ENCODE results near the gene UBLCP1. TPM values are rescaled to one million over a fixed set of nuclear protein-coding genes. Genes with fewer than 3 reads are reported as not detected.
A peak's percentile ranks its signal among the peaks of the same experiment; 100 is the strongest.

UBLCP1 gene
- total and polyA plus RNA-seq, 5 donors = 14.9 to 19.9 (median 16.5) TPM

DNA sequence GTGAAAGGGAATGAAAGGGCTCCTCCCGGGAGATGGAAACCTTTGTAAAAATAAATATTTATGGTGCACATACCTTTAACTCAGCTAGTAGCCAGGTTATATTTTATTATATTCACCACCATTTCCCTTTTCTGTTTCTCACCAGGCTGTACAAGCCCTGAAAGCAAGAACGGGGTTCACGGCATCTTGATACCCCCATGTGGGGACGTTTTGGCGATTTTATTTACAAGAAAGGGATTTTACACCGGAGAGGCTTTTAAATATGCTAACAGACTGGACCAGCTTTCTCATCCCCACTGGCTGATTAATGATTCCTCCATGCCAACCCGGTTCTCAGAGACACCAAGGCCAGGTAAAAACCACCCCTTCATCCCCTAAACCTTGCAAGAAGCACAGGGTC, 48.0 kb downstream of the UBLCP1 start:
- Histone ChIP-seq H3K27ac (ENCODE audit: low read length) (no peak overlapping the region), H3K4me3 (ENCODE audit: low read length) (no peak overlapping the region), H3K9me3 (ENCODE audit: control insufficient read depth, low read length) (no peaks in the 10 kb centered on the region), H3K4me1 (ENCODE audit: control insufficient read depth, insufficient read depth, low read length) (no peaks in the 10 kb centered on the region), H3K27me3 (ENCODE audit: control insufficient read depth, insufficient read depth) (no peaks in the 10 kb centered on the region)
- WGBS = 65% methylated on average over 7 of the region's 7 CpGs
- intact Hi-C loops (cut with DNase I) = no loop called here
- no peak for DNase-seq
- no peak for ATAC-seq

DNA sequence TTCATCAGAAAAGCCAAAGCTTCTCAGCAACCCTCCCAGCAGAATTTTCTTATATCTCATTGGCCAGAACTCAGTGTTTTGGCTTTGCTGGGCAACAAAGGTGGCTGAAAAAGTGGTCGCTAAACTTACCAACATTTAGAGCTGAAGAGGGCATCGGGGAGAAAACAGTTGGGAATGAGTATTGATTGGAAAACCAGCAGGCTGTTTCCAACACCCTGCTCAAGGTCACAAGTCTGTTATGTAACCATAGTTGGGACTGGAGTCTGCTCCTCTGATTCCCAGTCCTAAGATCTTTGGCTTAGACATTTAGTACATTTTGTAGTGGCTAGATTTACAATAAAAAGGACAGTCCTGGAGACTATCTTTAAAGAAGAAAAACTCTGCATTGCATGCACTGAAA, 50.1 kb downstream of the UBLCP1 start:
- intact Hi-C loops (cut with DNase I) = no loop called here
- H3K9me3 ChIP-seq (ENCODE audit: control insufficient read depth, low read length) = no peaks in the 10 kb centered on the region
- WGBS = 88% methylated on average over 2 of the region's 2 CpGs
- ATAC-seq (no peak), DNase-seq (no peak)
- no peaks in the 10 kb centered on the region for H3K27me3 ChIP-seq (ENCODE audit: control insufficient read depth, insufficient read depth)
- no peak overlapping the region for H3K27ac ChIP-seq (ENCODE audit: low read length)
- H3K4me3 ChIP-seq (ENCODE audit: low read length) = no peak overlapping the region
- H3K4me1 ChIP-seq (ENCODE audit: control insufficient read depth, insufficient read depth, low read length) = no peaks in the 10 kb centered on the region

DNA sequence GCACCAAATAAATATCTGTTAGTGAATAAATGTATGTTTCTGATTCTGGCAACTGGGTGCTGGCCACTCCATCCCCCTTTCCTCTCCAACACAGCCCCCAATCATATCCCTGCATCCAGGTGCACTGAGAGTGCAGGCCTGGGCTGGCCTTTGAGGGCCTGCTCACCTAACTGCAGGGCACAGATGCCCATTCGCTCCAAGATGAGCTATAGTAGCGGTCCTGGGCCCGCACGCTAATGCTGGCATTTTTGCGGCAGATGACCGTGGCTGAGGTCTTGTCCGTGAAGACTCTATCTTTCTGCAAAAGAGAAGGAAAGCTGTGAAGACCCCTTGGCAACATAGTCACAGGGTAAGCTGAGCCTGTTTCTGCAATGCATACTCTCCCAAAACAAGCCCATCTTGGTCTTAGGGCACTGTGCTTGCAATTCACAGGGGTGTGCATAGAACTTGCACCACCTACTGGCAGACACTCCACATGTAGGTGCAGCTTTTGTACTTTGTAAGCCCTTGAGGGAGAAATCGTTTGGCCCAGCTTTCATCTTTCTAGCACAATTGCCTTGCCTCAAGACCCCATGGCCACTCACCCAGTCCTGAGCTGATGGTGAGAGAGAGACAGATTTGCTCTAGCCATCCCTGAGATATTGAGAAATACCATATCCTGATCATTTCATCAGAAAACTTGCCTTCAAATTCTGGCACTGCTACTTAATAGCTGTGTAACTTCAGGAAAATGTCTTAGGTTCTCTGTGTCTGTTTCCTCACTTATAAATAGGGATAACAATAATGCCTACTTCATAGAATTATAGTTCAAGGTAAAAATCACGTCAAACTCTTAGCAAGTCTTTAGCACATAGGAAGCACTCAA, 53.7 kb downstream of the UBLCP1 start:
- Histone ChIP-seq H3K27ac (ENCODE audit: low read length) (no peak overlapping the region), H3K9me3 (ENCODE audit: control insufficient read depth, low read length) (no peaks in the 10 kb centered on the region), H3K4me3 (ENCODE audit: low read length) (no peak overlapping the region), H3K4me1 (ENCODE audit: control insufficient read depth, insufficient read depth, low read length) (no peaks in the 10 kb centered on the region), H3K27me3 (ENCODE audit: control insufficient read depth, insufficient read depth) (no peaks in the 10 kb centered on the region)
- WGBS = 76% methylated on average over 9 of the region's 9 CpGs
- ATAC-seq (peak; percentile 24 to 35), DNase-seq (no peak)
- intact Hi-C loops (cut with DNase I) = loop anchor here in 1 of 4 donors (5.0 kb wide), 1 partner anchor 159 kb away; no protein-coding TSS in a partner anchor

DNA sequence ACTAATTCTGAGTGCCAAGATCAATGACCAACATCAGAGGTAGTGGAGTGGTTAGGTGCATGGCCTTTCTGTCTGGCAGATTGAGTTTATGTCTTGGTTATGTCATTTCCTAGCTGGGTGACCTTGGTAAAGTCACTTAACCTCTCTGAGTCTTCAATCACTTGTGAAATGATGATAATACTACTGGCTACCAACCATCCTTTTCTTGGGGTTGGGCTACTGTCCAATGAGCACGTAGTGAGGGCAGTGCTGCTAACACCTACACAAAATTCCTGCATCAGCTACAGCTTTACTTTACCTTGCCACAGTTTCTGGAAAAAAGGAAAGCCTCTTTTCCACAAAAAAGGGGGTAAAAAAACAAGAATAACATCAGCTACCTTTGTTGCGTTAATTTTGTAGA, 54.8 kb downstream of the UBLCP1 start:
- intact Hi-C loops (cut with DNase I) = loop anchor here in 1 of 4 donors (5.0 kb wide), 1 partner anchor 161 kb away; no protein-coding TSS in a partner anchor
- no peaks in the 10 kb centered on the region for H3K9me3 ChIP-seq (ENCODE audit: control insufficient read depth, low read length)
- DNase-seq (no peak), ATAC-seq (no peak)
- H3K4me1 ChIP-seq (ENCODE audit: control insufficient read depth, insufficient read depth, low read length) = no peaks in the 10 kb centered on the region
- H3K27me3 ChIP-seq (ENCODE audit: control insufficient read depth, insufficient read depth) = no peaks in the 10 kb centered on the region
- 55% methylated on average over 2 of the region's 2 CpGs for WGBS
- no peak overlapping the region for H3K27ac ChIP-seq (ENCODE audit: low read length)
- H3K4me3 ChIP-seq (ENCODE audit: low read length) = no peak overlapping the region

DNA sequence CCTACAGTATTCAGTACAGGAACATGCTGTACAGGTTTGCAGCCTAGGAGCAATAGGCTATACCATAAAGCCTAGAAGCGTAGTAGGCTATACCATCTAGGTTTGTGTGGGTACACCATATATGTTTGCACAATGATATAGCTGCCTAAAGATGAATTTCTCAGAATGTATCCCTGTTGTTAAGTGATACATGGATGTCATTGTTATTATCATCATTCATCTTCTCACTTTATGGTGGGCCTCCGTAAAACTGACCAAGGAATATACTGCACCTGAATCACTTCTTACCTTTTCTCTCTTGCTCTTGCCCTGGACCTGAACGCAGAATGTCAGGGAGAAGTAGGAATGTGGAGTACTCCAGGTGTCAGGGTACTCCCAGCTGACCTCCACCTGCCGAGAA, 55.4 kb downstream of the UBLCP1 start:
- 89% methylated on average over 4 of the region's 4 CpGs for WGBS
- intact Hi-C loops (cut with DNase I) = loop anchor here in 1 of 4 donors (5.0 kb wide), 1 partner anchor 161 kb away; no protein-coding TSS in a partner anchor
- ATAC-seq = no peak

DNA sequence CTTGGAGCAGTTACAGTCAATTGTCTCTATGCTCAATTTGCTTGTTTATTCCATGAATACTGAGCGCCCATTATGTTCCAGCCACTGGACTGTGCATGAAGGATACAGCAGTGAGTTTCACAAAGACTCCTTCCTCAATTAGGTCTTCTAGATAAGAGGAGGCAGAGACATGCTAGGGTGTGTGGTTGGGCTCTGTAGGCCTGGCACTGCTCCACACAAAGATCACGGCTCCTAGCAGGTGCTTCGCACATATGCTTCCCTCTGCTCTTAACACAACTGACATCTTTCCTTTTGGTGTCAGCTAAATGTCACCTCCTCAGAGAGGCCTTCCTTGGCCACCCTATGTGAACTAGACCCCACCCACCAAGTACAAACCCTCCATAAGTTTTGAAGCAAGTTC, 56.3 kb downstream of the UBLCP1 start:
- 62% methylated on average over 3 of the region's 3 CpGs for WGBS
- DNase-seq (no peak), ATAC-seq (no peak)
- intact Hi-C loops (cut with DNase I) = loop anchor here in 1 of 4 donors (5.0 kb wide), 1 partner anchor 162 kb away; no protein-coding TSS in a partner anchor
- Histone ChIP-seq H3K4me3 (ENCODE audit: low read length) (no peak overlapping the region), H3K4me1 (ENCODE audit: control insufficient read depth, insufficient read depth, low read length) (no peaks in the 10 kb centered on the region), H3K27ac (ENCODE audit: low read length) (no peak overlapping the region), H3K9me3 (ENCODE audit: control insufficient read depth, low read length) (no peaks in the 10 kb centered on the region), H3K27me3 (ENCODE audit: control insufficient read depth, insufficient read depth) (no peaks in the 10 kb centered on the region)

More for the DNA sequence above, 55.4 kb downstream of the UBLCP1 start:
- Histone ChIP-seq H3K27me3 (ENCODE audit: control insufficient read depth, insufficient read depth) (no peaks in the 10 kb centered on the region), H3K4me3 (ENCODE audit: low read length) (no peak overlapping the region), H3K4me1 (ENCODE audit: control insufficient read depth, insufficient read depth, low read length) (no peaks in the 10 kb centered on the region), H3K9me3 (ENCODE audit: control insufficient read depth, low read length) (no peaks in the 10 kb centered on the region), H3K27ac (ENCODE audit: low read length) (no peak overlapping the region)
- no peak for DNase-seq

DNA sequence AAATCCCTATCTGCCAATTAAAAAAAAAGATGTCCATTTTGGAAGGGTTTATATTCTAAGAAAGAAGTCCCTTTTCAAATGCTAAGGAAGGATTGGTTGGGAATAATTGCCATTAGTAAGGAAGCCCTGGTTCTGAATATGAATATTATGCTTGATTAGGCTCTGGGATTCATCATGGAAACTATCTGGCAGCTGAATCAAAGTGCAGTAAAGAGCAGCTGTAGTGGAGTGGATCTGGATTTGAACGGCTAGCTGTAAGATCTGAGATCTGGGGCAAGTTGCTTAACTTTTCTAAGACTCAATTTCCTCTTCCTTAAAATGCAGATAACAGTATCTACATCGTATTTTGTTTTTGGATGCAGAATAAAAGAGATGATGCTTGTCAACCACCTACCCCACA, 56.7 kb downstream of the UBLCP1 start:
- no peak overlapping the region for H3K4me3 ChIP-seq (ENCODE audit: low read length)
- no peaks in the 10 kb centered on the region for H3K4me1 ChIP-seq (ENCODE audit: control insufficient read depth, insufficient read depth, low read length)
- intact Hi-C loops (cut with DNase I) = loop anchor here in 1 of 4 donors (5.0 kb wide), 1 partner anchor 163 kb away; no protein-coding TSS in a partner anchor
- no peaks in the 10 kb centered on the region for H3K9me3 ChIP-seq (ENCODE audit: control insufficient read depth, low read length)
- DNase-seq (no peak), ATAC-seq (no peak)
- H3K27me3 ChIP-seq (ENCODE audit: control insufficient read depth, insufficient read depth) = no peaks in the 10 kb centered on the region
- no peak overlapping the region for H3K27ac ChIP-seq (ENCODE audit: low read length)
- 33% methylated on average over 2 of the region's 2 CpGs for WGBS

DNA sequence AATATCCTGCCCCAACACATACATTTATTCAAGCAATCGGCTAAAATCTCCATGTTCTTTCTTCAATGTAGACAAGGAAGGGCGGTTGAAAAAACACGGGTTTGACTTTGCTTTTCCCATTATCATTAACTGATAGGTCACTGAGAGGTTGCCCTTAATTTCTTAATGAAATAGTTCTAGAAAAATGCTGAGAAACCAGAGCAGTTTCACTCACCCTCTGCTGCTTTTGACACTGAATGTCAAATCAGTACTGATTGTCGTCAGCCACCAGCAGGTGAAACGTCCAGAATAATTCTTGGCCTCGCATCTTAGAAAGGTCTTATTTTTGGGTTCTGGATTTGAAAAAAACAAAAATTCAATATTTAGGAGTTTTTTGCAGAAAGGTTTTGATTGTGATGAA, 59.1 kb downstream of the UBLCP1 start:
- WGBS = 85% methylated on average over 6 of the region's 6 CpGs
- intact Hi-C loops (cut with DNase I) = no loop called here
- H3K4me3 ChIP-seq (ENCODE audit: low read length) = no peak overlapping the region
- DNase-seq (no peak), ATAC-seq (no peak)
- no peaks in the 10 kb centered on the region for H3K9me3 ChIP-seq (ENCODE audit: control insufficient read depth, low read length)
- H3K4me1 ChIP-seq (ENCODE audit: control insufficient read depth, insufficient read depth, low read length) = no peaks in the 10 kb centered on the region
- no peak overlapping the region for H3K27ac ChIP-seq (ENCODE audit: low read length)
- peaks cover 2% of the 10 kb centered on the region for H3K27me3 ChIP-seq (ENCODE audit: control insufficient read depth, insufficient read depth)

DNA sequence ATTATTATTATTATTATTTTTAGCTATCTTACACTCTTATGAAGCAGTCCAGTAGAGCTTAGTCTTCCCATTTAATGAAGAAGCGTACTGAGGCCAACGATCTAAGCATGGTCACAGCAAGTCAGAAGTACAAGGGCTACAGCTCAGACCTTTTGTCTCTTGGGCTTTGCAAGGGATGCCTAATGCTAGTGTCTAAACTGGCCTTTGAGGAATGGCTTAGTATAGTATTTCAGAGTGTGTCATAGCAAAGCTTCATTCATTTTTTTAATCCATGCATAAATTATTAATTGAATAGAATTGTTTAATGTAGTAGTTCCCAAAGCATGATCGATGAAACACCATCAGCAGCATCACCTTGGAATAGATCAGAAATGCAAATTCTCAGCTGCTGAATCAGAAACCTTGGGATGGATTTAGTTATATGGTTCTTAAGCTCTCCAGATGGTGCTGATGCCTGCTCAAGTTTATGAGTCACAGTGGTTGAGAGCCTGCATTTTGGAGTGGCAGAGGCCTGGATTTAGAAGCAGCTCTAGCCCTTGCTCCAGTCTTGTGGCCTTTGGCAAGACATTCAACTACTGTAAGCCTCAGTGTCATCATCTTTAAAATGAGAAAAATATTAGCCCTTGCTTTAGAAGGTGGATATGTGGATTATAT, 61.1 kb downstream of the UBLCP1 start:
- intact Hi-C loops (cut with DNase I) = no loop called here
- WGBS = 92% methylated on average over 3 of the region's 3 CpGs
- Histone ChIP-seq H3K27ac (ENCODE audit: low read length) (no peak overlapping the region), H3K9me3 (ENCODE audit: control insufficient read depth, low read length) (no peaks in the 10 kb centered on the region), H3K27me3 (ENCODE audit: control insufficient read depth, insufficient read depth) (peaks cover 2% of the 10 kb centered on the region), H3K4me3 (ENCODE audit: low read length) (no peak overlapping the region), H3K4me1 (ENCODE audit: control insufficient read depth, insufficient read depth, low read length) (no peaks in the 10 kb centered on the region)
- no peak for DNase-seq
- ATAC-seq = no peak

DNA sequence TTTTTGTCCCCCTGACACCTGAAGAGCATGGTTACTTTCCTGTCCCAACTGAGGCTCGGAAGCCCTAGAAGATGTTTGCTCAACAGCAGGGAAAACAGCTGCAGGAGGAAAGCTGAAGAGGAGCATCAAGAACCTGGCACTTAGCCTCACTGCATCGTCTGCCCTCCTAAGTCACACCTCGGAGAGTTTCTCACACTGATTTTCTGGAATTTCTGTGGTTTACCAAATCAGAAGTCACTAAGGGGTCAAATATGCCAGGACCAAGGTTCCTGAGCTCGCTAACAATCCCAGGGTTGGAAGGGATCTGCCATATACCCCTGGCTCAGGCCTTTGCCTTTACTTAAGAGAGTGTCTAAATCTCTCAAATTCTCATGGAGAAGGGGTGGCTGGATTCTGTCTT, 61.9 kb downstream of the UBLCP1 start:
- no peaks in the 10 kb centered on the region for H3K4me1 ChIP-seq (ENCODE audit: control insufficient read depth, insufficient read depth, low read length)
- no peaks in the 10 kb centered on the region for H3K9me3 ChIP-seq (ENCODE audit: control insufficient read depth, low read length)
- WGBS = 78% methylated on average over 4 of the region's 4 CpGs
- ATAC-seq (no peak), DNase-seq (no peak)
- H3K27me3 ChIP-seq (ENCODE audit: control insufficient read depth, insufficient read depth) = peaks cover 2% of the 10 kb centered on the region
- intact Hi-C loops (cut with DNase I) = no loop called here
- H3K4me3 ChIP-seq (ENCODE audit: low read length) = no peak overlapping the region
- H3K27ac ChIP-seq (ENCODE audit: low read length) = no peak overlapping the region

DNA sequence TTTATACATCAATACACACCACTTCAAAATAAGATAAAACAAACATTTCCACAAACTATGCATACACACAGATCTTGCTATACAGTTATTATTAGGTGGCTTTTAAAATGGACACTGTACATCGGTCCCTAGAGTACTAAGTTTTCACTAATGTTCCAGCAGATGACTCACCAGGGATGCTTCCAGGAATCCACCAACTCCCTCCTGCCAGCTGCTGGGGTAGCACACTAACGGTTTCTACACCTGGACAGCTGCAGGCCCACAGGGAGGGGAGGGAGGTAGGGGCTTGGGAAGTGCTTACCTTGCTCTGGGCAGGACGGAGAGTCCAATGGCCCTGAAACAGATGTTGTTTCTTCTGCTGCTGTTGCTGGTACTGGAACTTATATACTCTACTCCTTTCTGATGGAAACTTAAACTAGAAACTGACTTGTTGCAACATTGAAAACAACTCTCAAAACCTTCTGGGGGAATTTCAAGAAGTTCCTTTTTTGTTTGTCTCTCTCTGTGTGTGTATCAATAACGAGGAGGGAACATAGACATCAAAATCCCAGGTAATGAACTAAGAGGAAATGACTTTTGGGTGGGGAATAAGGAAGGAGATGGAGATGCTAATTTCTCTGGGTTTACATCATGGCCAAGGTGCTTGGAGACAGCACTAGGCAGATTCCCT, 67.2 kb downstream of the UBLCP1 start, which contains the start of gene IL12B:
TSS of gene IL12B (minus strand) at position 357 of the 670 bp plus-strand sequence. CDS start 3,705 bp downstream, outside the sequence.
- 52% methylated on average over 4 of the region's 4 CpGs for WGBS
- H3K9me3 ChIP-seq (ENCODE audit: control insufficient read depth, low read length) = no peaks in the 10 kb centered on the region
- H3K4me1 ChIP-seq (ENCODE audit: control insufficient read depth, insufficient read depth, low read length) = no peaks in the 10 kb centered on the region
- H3K4me3 ChIP-seq (ENCODE audit: low read length) = no peak within 1 kb of the TSS
- DNase-seq (no peak), ATAC-seq (no peak)
- peaks cover 2% of the 10 kb centered on the region for H3K27me3 ChIP-seq (ENCODE audit: control insufficient read depth, insufficient read depth)
- intact Hi-C loops (cut with DNase I) = loop anchor here in 1 of 4 donors (5.0 kb wide), 1 partner anchor 657 kb away; no protein-coding TSS in a partner anchor
- H3K27ac ChIP-seq (ENCODE audit: low read length) = no peak within 1 kb of the TSS

All from right cardiac atrium (tissue), 5 donors.